A673 (cell line): ENCODE results near the gene SLC11A1. TPM values are rescaled to one million over a fixed set of nuclear protein-coding genes. Genes with fewer than 3 reads are reported as not detected.
A peak's percentile ranks its signal among the peaks of the same experiment; 100 is the strongest.

Experiments
- BruUV-seq: library from RNA; stranded (reverse); fragments of 400-500 nt; replicated peaks from 2 replicates; lab custom pipeline; 2021; lab: Mats Ljungman, UMichigan
- CTCF ChIA-PET: fragments of 300-600 bp; sonication (Branson Sonifier 250); formaldehyde crosslinking; loops from one replicate; lab custom pipeline; 2022; ENCODE audit warnings: antibody characterized with exemption; lab: Charles Lee
- POLR2A ChIA-PET: fragments of 300-600 bp; sonication (Branson Sonifier 250); formaldehyde crosslinking; loops from one replicate; lab custom pipeline; 2022; ENCODE audit warnings: antibody characterized with exemption; ENCODE audit not compliant: low non-redundant PET; lab: Charles Lee
- DNase-seq: peaks from one replicate; pipeline ENCODE4 v3.0.0-alpha.2; 2015; ENCODE audit warnings: low spot score
- H3K27ac ChIP-seq: fragments of 200-600 bp; sonication (generic); 2 replicates; pipeline ENCODE4 v1.5.1; 2016; ENCODE audit warnings: mixed run types, low read depth, mild to moderate bottlenecking, mixed read lengths, antibody characterized with exemption, low read length; ENCODE audit not compliant: poor library complexity, severe bottlenecking
- H3K27me3 ChIP-seq: fragments of 200-600 bp; sonication (generic); replicated peaks from 2 replicates; pipeline ENCODE4 v1.6.1; 2017; ENCODE audit warnings: mixed run types, low read depth, mild to moderate bottlenecking, mixed read lengths, antibody characterized with exemption, low read length; ENCODE audit not compliant: insufficient read depth, poor library complexity
- H3K36me3 ChIP-seq: fragments of 200-600 bp; sonication (generic); 2 replicates; pipeline ENCODE4 v1.6.1; 2016; ENCODE audit warnings: mixed run types, mild to moderate bottlenecking, mixed read lengths, antibody characterized with exemption, low read length; ENCODE audit not compliant: insufficient read depth, poor library complexity, severe bottlenecking
- H3K4me1 ChIP-seq: fragments of 200-600 bp; sonication (generic); 2 replicates; pipeline ENCODE4 v1.6.1; 2017; ENCODE audit warnings: mixed run types, mild to moderate bottlenecking, mixed read lengths, antibody characterized with exemption, low read length; ENCODE audit not compliant: insufficient read depth, poor library complexity, severe bottlenecking
- H3K4me3 ChIP-seq: fragments of 200-600 bp; sonication (generic); 2 replicates; pipeline ENCODE4 v1.5.1; 2016; ENCODE audit warnings: low read depth, mixed run types, mild to moderate bottlenecking, mixed read lengths, low read length; ENCODE audit not compliant: poor library complexity, severe bottlenecking
- H3K9me3 ChIP-seq: fragments of 200-600 bp; sonication (generic); 2 replicates; pipeline ENCODE4 v1.6.1; 2016; ENCODE audit warnings: mixed run types, low read depth, mild to moderate bottlenecking, mixed read lengths, antibody characterized with exemption, low read length; ENCODE audit not compliant: poor library complexity, severe bottlenecking
- CTCF ChIP-seq: fragments of 300-800, 200-600 bp; sonication (generic); conservative IDR thresholded peaks from 2 replicates; pipeline ENCODE4 v1.5.1; 2017; ENCODE audit warnings: low read depth, mild to moderate bottlenecking, antibody characterized with exemption, low read length, moderate library complexity, mixed read lengths
- EZH2 ChIP-seq: fragments of 200-600 bp; sonication (generic); IDR thresholded peaks from 2 replicates; pipeline ENCODE4 v1.6.1; 2017; ENCODE audit warnings: borderline replicate concordance, low read depth, mild to moderate bottlenecking, mixed read lengths, antibody characterized with exemption, low read length; ENCODE audit not compliant: poor library complexity, severe bottlenecking
- intact Hi-C: fragments of 100-400 bp; cut with micrococcal nuclease; formaldehyde crosslinking; loops from one replicate; pipeline ENCODE4 v1.10.0; 2022; ENCODE audit not compliant: unreplicated experiment
- total RNA-seq: library from RNA; stranded (reverse); gene quantifications from 2 replicates; pipeline ENCODE4 v1.2.3, GENCODE V29; 2021

The SLC11A1 gene
- total RNA-seq, 1 experiment from 2014 or later: 0.09 TPM

GRCh38 chr2:218404351-218405085 is 22.4 kb downstream of the SLC11A1 start:
- Histone ChIP-seq H3K4me3 (no peak overlapping the region), H3K27ac (peak overlapping the region; percentile 79), H3K9me3 (no peaks in the 10 kb centered on the region), H3K36me3 (peaks cover 35% of the 10 kb centered on the region), H3K4me1 (peaks cover 27% of the 10 kb centered on the region), H3K27me3 (no peaks in the 10 kb centered on the region)
- BruUV-seq: no TSS peak
- CTCF ChIA-PET: interaction anchor here (0.7 to 0.8 kb wide), 2 partner anchors 8 to 283 kb away, joined by 3 read pairs; no protein-coding TSS in a partner anchor
- POLR2A ChIA-PET: no interaction called here
- DNase-seq: no peak
- intact Hi-C loops: loop anchor here (5.0 kb wide), 1 partner anchor 243 kb away; no protein-coding TSS in a partner anchor
- TF ChIP-seq CTCF: no peak
- TF ChIP-seq EZH2: no peak

- POLR2A ChIA-PET: interaction anchor here (0.6 kb wide), 1 partner anchor 118 kb away, joined by 14 read pairs; no protein-coding TSS in a partner anchor
- no peak for TF ChIP-seq CTCF
- no peak for TF ChIP-seq EZH2
- Histone ChIP-seq H3K4me1 (peaks cover 27% of the 10 kb centered on the region), H3K27ac (peak overlapping the region; percentile 79), H3K9me3 (no peaks in the 10 kb centered on the region), H3K36me3 (peaks cover 35% of the 10 kb centered on the region), H3K4me3 (peak overlapping the region; percentile 48), H3K27me3 (no peaks in the 10 kb centered on the region)
- intact Hi-C loops: loop anchor here (5.0 kb wide), 1 partner anchor 242 kb away; no protein-coding TSS in a partner anchor
- no peak for DNase-seq
- CTCF ChIA-PET: interaction anchor here (0.6 to 0.7 kb wide), 3 partner anchors 9 to 504 kb away, joined by 3 to 17 read pairs (median 3); no protein-coding TSS in a partner anchor
- TSS peak; percentile 41 for BruUV-seq
These were observed 23.1 kb downstream of the SLC11A1 start for GRCh38 chr2:218405086-218405745.

- intact Hi-C loops: loop anchor here (2.0 to 5.0 kb wide), 2 partner anchors 61 to 242 kb away; no protein-coding TSS in a partner anchor
- no peaks in the 10 kb centered on the region for H3K9me3 ChIP-seq
- H3K4me1 ChIP-seq: peaks cover 27% of the 10 kb centered on the region
- no peak for TF ChIP-seq EZH2
- TF ChIP-seq CTCF: no peak
- ChIA-PET POLR2A (interaction anchor here (0.6 kb wide), 1 partner anchor 119 kb away, joined by 14 read pairs; no protein-coding TSS in a partner anchor), CTCF (interaction anchor here (0.6 kb wide), 2 partner anchors 9 to 504 kb away, joined by 3 to 17 read pairs; no protein-coding TSS in a partner anchor)
- BruUV-seq: no TSS peak
- H3K4me3 ChIP-seq: peak overlapping the region; percentile 48
- DNase-seq: peak; percentile 34
- peak overlapping the region; percentile 79 for H3K27ac ChIP-seq
- H3K36me3 ChIP-seq: peaks cover 35% of the 10 kb centered on the region
- no peaks in the 10 kb centered on the region for H3K27me3 ChIP-seq
These were observed 23.7 kb downstream of the SLC11A1 start for GRCh38 chr2:218405746-218406208.
